GM21423 (cell line): ENCODE results near the gene TEAD2.
A peak's percentile ranks its signal among the peaks of the same experiment; 100 is the strongest.
"Not testable (repeated sequence)": the region's sequence is repeated elsewhere in the genome, so short reads cannot be mapped to it uniquely, and the experiment has no call there.

ENCODE experiments used
- ATAC-seq: cut with Tn5 transposase; IDR thresholded peaks from one replicate; pipeline ENCODE4 v1.9.1; 2021; ENCODE audit warnings: mild to moderate bottlenecking, moderate library complexity; ENCODE audit not compliant: unreplicated experiment

The TEAD2 gene

GRCh38 chr19:49333811-49334288 lies 28.4 kb downstream of the TEAD2 start:
- ATAC-seq, result peak; percentile 59

- ATAC-seq, result peak; percentile 6
Measured at GRCh38 chr19:49333418-49333805, 28.8 kb downstream of the TEAD2 start.

GRCh38 chr19:49332691-49333417 lies 29.4 kb downstream of the TEAD2 start:
- ATAC-seq, result not testable (repeated sequence)

- peak; percentile 36 for ATAC-seq
Measured at GRCh38 chr19:49331616-49332055, 30.6 kb downstream of the TEAD2 start.

- not testable (repeated sequence) for ATAC-seq
Measured at GRCh38 chr19:49331187-49331586, 31.0 kb downstream of the TEAD2 start.

GRCh38 chr19:49328741-49329140 lies 33.5 kb downstream of the TEAD2 start:
- no peak for ATAC-seq

- ATAC-seq, result no peak
Measured at GRCh38 chr19:49327878-49328544, 34.2 kb downstream of the TEAD2 start.

- peak; percentile 47 for ATAC-seq
Measured at GRCh38 chr19:49326165-49326704, 36.0 kb downstream of the TEAD2 start.

GRCh38 chr19:49325756-49326155 lies 36.5 kb downstream of the TEAD2 start:
- not testable (repeated sequence) for ATAC-seq

GRCh38 chr19:49324801-49325576 lies 37.2 kb downstream of the TEAD2 start, which contains the start of gene SLC6A16:
Gene SLC6A16, minus strand, starts transcription at chr19:49325191. Its CDS starts 13,844 bp downstream, at chr19:49311347.
- no peak for ATAC-seq

- ATAC-seq, result no peak
Measured at GRCh38 chr19:49318296-49318695, 43.9 kb downstream of the TEAD2 start.

- ATAC-seq, result no peak
Measured at GRCh38 chr19:49316284-49316683, 45.9 kb downstream of the TEAD2 start.

- no peak for ATAC-seq
Measured at GRCh38 chr19:49315111-49315510, 47.1 kb downstream of the TEAD2 start.

- no peak for ATAC-seq
Measured at GRCh38 chr19:49309087-49309486, 53.1 kb downstream of the TEAD2 start.

- ATAC-seq, result not testable (repeated sequence)
Measured at GRCh38 chr19:49306734-49307133, 55.5 kb downstream of the TEAD2 start.

GRCh38 chr19:49301866-49302252 lies 60.4 kb downstream of the TEAD2 start:
- ATAC-seq, result no peak

- ATAC-seq, result no peak
Measured at GRCh38 chr19:49301165-49301865, 60.9 kb downstream of the TEAD2 start.

- ATAC-seq, result not testable (repeated sequence)
Measured at GRCh38 chr19:49298653-49299052, 63.6 kb downstream of the TEAD2 start.

- no peak for ATAC-seq
Measured at GRCh38 chr19:49297403-49297802, 64.8 kb downstream of the TEAD2 start.

- ATAC-seq, result no peak
Measured at GRCh38 chr19:49295208-49295880, 66.9 kb downstream of the TEAD2 start.
